Measurements from ENCODE around the gene STX17.

- TF ChIP-seq CTCF (IDR thresholded peaks at IDR 0.05), result no peak
- no peak for TF ChIP-seq EP300 (IDR thresholded peaks at IDR 0.05; ENCODE audit: low read depth)
These were observed 32.9 kb upstream of the STX17 start for GRCh38 chr9:99873531-99873930.
